GM21576 (cell line): ENCODE results near the gene SORCS3.

Experiments used
- ATAC-seq: cut with Tn5 transposase; IDR thresholded peaks from one replicate; pipeline ENCODE4 v1.9.1; 2021; ENCODE audit warnings: mild to moderate bottlenecking, moderate library complexity; ENCODE audit not compliant: unreplicated experiment

The SORCS3 gene

GRCh38 chr10:104643303-104643663 is 2.2 kb downstream of the SORCS3 start:
- ATAC-seq: no peak

- no peak for ATAC-seq
Observed at GRCh38 chr10:104646146-104646545, 5.1 kb downstream of the SORCS3 start.

GRCh38 chr10:104648421-104648820 is 7.3 kb downstream of the SORCS3 start:
- ATAC-seq: no peak

- ATAC-seq: no peak
Observed at GRCh38 chr10:104650072-104650471, 9.0 kb downstream of the SORCS3 start.

- no peak for ATAC-seq
Observed at GRCh38 chr10:104650635-104651331, 9.7 kb downstream of the SORCS3 start.

- ATAC-seq: no peak
Observed at GRCh38 chr10:104657036-104657435, 15.9 kb downstream of the SORCS3 start.

- no peak for ATAC-seq
Observed at GRCh38 chr10:104657457-104657856, 16.4 kb downstream of the SORCS3 start.

GRCh38 chr10:104658067-104658466 is 17.0 kb downstream of the SORCS3 start:
- no peak for ATAC-seq

- ATAC-seq: no peak
Observed at GRCh38 chr10:104659809-104660208, 18.7 kb downstream of the SORCS3 start.

GRCh38 chr10:104663076-104663475 is 22.0 kb downstream of the SORCS3 start:
- no peak for ATAC-seq

- no peak for ATAC-seq
Observed at GRCh38 chr10:104663563-104663962, 22.5 kb downstream of the SORCS3 start.

- ATAC-seq: no peak
Observed at GRCh38 chr10:104664205-104664604, 23.1 kb downstream of the SORCS3 start.

GRCh38 chr10:104665174-104665573 is 24.1 kb downstream of the SORCS3 start:
- no peak for ATAC-seq

GRCh38 chr10:104666106-104666505 is 25.0 kb downstream of the SORCS3 start:
- no peak for ATAC-seq

- ATAC-seq: no peak
Observed at GRCh38 chr10:104676874-104677273, 35.8 kb downstream of the SORCS3 start.

- no peak for ATAC-seq
Observed at GRCh38 chr10:104678658-104679057, 37.6 kb downstream of the SORCS3 start.

GRCh38 chr10:104680467-104681401 is 39.6 kb downstream of the SORCS3 start:
- ATAC-seq: no peak

GRCh38 chr10:104681485-104681884 is 40.4 kb downstream of the SORCS3 start:
- ATAC-seq: no peak

- no peak for ATAC-seq
Observed at GRCh38 chr10:104683567-104683966, 42.5 kb downstream of the SORCS3 start.

GRCh38 chr10:104686829-104687228 is 45.7 kb downstream of the SORCS3 start:
- ATAC-seq: no peak

GRCh38 chr10:104688251-104689042 is 47.4 kb downstream of the SORCS3 start:
- no peak for ATAC-seq
